GM20000 (cell line): Measurements from ENCODE around the gene CYP4F8.

Source experiments
- DNase-seq: peaks from one replicate; pipeline ENCODE4 v3.0.0; 2012; ENCODE audit warnings: low spot score
- CTCF ChIP-seq: IDR thresholded peaks from 2 replicates; pipeline ENCODE4 v1.5.1; 2012; ENCODE audit warnings: mild to moderate bottlenecking, control low read depth; ENCODE audit errors: extremely low read depth, missing control alignments

The CYP4F8 gene

GRCh38 chr19:15633082-15633835 lies 18.2 kb downstream of the CYP4F8 start:
- TF ChIP-seq CTCF: no peak

DNA sequence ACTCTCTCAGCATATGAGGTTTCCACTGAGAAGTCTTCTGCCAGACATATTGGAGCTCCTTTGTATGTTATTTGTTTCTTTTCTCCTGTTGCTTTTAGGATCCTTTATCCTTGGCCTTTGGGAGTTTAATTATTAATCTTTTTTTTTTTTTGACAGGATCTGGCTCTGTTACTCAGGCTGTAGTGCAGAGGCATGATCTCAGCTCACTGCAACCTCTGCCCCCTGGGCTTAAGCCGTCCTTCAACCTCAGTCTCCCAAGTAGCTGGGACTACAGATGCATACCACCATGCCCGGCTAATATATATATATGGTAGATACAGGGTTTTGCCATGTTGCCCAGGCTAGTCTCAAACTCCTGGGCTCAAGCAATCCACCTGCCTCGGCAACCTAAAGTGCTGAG lies 19.1 kb downstream of the CYP4F8 start:
- no peak for TF ChIP-seq CTCF
- DNase-seq: no peak

More at GRCh38 chr19:15633082-15633835, 18.2 kb downstream of the CYP4F8 start:
- no peak for DNase-seq

DNA sequence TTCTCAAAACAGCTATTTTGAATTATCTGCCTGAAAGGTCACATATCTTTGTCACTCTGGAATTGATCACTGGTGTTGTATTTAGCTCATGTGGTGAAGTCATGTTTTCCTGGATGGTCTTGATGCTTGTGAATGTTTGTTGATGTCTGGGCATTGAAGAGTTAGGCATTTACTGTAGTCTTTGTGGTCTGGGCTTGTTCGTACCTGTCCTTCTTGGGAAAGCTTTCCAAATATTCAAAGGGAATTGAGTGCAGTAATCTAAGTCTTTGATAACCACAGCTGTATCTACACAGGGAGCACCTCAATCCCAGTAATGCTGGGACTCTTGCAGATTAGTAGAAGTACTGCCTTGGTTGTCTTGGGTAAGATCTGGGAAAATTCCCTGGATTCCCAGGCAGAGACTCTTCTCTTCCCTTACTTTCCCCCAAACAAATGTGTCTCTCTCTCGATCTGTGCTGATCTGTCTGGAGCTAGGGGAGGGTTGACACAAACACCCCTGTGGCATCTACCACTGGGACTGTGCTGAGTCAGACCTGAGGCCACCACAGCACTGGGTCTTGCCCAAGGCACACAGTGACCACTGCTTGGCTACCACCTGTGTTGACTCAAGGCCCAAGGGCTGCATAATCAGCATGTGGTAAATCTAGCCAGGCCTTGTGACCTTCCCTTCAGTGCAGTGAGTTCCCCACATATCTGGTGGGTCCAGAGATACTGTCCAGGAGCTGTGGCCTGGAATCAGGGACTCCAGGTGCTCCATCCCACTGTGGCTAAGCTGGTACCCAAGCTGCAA lies 20.2 kb downstream of the CYP4F8 start:
- DNase-seq: no peak
- no peak for TF ChIP-seq CTCF

DNA sequence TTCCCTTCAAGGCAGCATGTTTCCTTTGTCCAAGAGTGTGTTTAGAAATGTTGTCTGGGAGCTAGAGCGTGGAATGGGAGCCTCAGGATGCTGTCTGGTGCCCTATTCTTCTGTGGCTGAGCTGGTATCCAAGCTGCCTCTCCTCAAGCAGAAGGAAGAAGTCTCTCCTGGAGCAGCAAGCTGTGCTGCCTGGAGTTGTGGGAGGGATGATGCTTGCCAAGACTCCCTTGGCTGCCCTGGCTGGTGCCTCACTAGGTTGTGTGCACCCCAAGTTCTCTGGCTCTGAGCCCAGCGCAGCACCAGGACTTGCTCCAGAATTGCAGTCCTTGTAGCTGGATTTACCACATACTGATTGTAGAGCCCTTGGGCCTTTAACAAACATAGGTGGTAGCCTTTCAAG lies 21.0 kb downstream of the CYP4F8 start:
- TF ChIP-seq CTCF: no peak
- DNase-seq: no peak

GRCh38 chr19:15639596-15639995 lies 24.6 kb downstream of the CYP4F8 start:
- no peak for TF ChIP-seq CTCF
- no peak for DNase-seq

DNA sequence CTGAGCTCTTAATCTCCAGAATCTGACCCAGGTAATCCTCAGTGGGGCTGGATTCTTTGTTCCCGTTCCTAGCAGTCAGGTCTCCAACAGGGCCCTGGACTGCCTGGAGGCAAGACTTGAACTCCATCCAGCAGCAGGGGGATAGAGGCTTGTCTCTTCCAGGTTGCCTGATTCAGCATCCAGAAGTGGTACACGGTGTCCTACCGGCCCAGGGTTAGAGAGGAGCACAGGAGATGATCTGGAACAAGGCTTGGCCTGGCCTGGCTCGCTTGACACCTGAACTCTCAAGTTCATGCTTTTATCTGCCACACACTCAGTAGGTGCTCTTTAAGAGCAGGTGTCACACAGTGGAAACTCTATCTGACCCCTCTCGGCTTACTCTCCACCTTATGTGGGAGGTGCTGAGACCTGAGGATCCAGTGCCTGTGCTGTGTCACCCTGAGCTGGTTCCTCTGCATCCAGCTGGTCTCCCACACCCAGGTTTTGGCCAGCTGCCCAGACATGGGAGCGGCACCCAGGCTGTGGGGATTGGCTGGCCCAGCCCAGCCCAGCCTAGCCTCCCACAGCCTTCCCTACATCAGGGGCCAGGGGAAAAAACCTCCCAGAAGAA lies 25.4 kb downstream of the CYP4F8 start, which contains the start of gene CYP4F3:
Gene CYP4F3, plus strand, starts transcription at position 604 of the 610 bp plus-strand sequence. CDS start 519 bp downstream, outside the sequence.
- DNase-seq: no peak
- no peak for TF ChIP-seq CTCF
